ENCODE measurements around the gene MSI2. TPM values are rescaled to one million over a fixed set of nuclear protein-coding genes. Genes with fewer than 3 reads are reported as not detected.

The MSI2 gene
- polyA plus RNA-seq, 1 of the 3 experiments (the other 2 are of a cell fraction), result 24.1 TPM

GRCh38 chr17:57687642-57688041 lies 431.3 kb downstream of the MSI2 start:
- no peaks in the 10 kb centered on the region for H4K20me1 ChIP-seq (ENCODE audit: insufficient read depth)
- H3K9me2 ChIP-seq, result no peaks in the 10 kb centered on the region
- no peak overlapping the region for H3K9ac ChIP-seq
- ChIA-PET POLR2A (interaction anchor here (0.7 to 1.5 kb wide), 5 partner anchors 9 to 102 kb away, joined by 3 to 6 read pairs (median 3); no protein-coding TSS in a partner anchor), CTCF (interaction anchor here (0.6 to 4.8 kb wide), 16 partner anchors 9 to 146 kb away, joined by 3 to 17 read pairs (median 4); no protein-coding TSS in a partner anchor)
- TF ChIP-seq CHD2 (IDR thresholded peaks at IDR 0.05; ENCODE audit: low read length, partially characterized antibody) (peak; percentile 48), NFIC (IDR thresholded peaks at IDR 0.05; ENCODE audit: borderline replicate concordance) (peak; percentile 37; the same call in 1 of the 2 replicates), MXI1 (IDR thresholded peaks at IDR 0.05; ENCODE audit: low read depth, low read length) (peak; percentile 73; the same call in 1 of the 2 replicates), JUND (IDR thresholded peaks at IDR 0.05) (no peak), EP300 (IDR thresholded peaks at IDR 0.05; ENCODE audit: borderline replicate concordance in 1 of 2, low read depth in 1 of 2, low read length in 1 of 2) (peak; percentile 42 to 97; a peak in 3 of 4 replicates), RAD21 (IDR thresholded peaks at IDR 0.05; ENCODE audit: low read length) (peak; percentile 34), TEAD4 (IDR thresholded peaks at IDR 0.05; ENCODE audit: borderline replicate concordance, insufficient read depth) (peak; percentile 69; the same call in 1 of the 2 replicates), MEF2A (IDR thresholded peaks at IDR 0.05; ENCODE audit: borderline replicate concordance, low read depth) (no peak), TCF12 (IDR thresholded peaks at IDR 0.05) (peak; percentile 95), RCOR1 (IDR thresholded peaks at IDR 0.05; ENCODE audit: low read length) (peak; percentile 89), FOXM1 (IDR thresholded peaks at IDR 0.05; ENCODE audit: low read depth) (no peak), POLR2AphosphoS5 (IDR thresholded peaks at IDR 0.05; ENCODE audit: low read depth, low read length) (peak; percentile 70), FOXJ3 (CRISPR knock-in tag; IDR thresholded peaks at IDR 0.05) (peak; percentile 72; the same call in 1 of the 2 replicates), TAF1 (IDR thresholded peaks at IDR 0.05; ENCODE audit: borderline replicate concordance, low read depth, low read length) (no peak), GATA2 (CRISPR knock-in tag; IDR thresholded peaks at IDR 0.05) (peak; percentile 79), IRF3 (IDR thresholded peaks at IDR 0.05; ENCODE audit: low read depth, low read length) (no peak)
- TF ChIP-seq, protein P1, sequence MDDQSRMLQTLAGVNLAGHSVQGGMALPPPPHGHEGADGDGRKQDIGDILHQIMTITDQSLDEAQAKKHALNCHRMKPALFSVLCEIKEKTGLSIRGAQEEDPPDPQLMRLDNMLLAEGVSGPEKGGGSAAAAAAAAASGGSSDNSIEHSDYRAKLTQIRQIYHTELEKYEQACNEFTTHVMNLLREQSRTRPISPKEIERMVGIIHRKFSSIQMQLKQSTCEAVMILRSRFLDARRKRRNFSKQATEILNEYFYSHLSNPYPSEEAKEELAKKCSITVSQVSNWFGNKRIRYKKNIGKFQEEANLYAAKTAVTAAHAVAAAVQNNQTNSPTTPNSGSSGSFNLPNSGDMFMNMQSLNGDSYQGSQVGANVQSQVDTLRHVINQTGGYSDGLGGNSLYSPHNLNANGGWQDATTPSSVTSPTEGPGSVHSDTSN (IDR thresholded peaks at IDR 0.05), result peak; percentile 85
- TF ChIP-seq, protein P2, sequence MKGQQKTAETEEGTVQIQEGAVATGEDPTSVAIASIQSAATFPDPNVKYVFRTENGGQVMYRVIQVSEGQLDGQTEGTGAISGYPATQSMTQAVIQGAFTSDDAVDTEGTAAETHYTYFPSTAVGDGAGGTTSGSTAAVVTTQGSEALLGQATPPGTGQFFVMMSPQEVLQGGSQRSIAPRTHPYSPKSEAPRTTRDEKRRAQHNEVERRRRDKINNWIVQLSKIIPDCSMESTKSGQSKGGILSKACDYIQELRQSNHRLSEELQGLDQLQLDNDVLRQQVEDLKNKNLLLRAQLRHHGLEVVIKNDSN (IDR thresholded peaks at IDR 0.05; ENCODE audit: borderline replicate concordance, low read depth), result no peak
- no peak overlapping the region for H3K4me3 ChIP-seq (ENCODE audit: low read depth in 2 of 2, low read length in 1 of 2)
- H3K36me3 ChIP-seq (replicated peaks in 1 of 2; ENCODE audit: control insufficient read depth in 1 of 2, insufficient read depth in 2 of 2, low read length in 1 of 2), result peaks cover 0 to 2% of the 10 kb centered on the region in 2 experiments
- H3K9me3 ChIP-seq, result peaks cover 9% of the 10 kb centered on the region; the same call in 1 of the 2 replicates
- H3K79me2 ChIP-seq (ENCODE audit: insufficient read depth), result no peaks in the 10 kb centered on the region
- no peak overlapping the region for H3K4me2 ChIP-seq
- no peaks in the 10 kb centered on the region for H3K27me3 ChIP-seq (ENCODE audit: insufficient read depth)
- peaks cover 0 to 31% of the 10 kb centered on the region in 2 experiments; a peak in 2 of 4 replicates for H3K4me1 ChIP-seq (ENCODE audit: control insufficient read depth in 1 of 2, insufficient read depth in 2 of 2, low read depth in 1 of 2, low read length in 1 of 2)
- peaks cover 14% of the 10 kb centered on the region for H3F3A ChIP-seq (replicated peaks; ENCODE audit: insufficient read depth)
- H3K27ac ChIP-seq (ENCODE audit: low read depth in 2 of 2, low read length in 1 of 2), result peak overlapping the region in 1 of 2 experiments; percentile 97; a peak in 3 of 4 replicates
- no peak overlapping the region for H2AFZ ChIP-seq (ENCODE audit: low read depth)
- DNase-seq, result no peak
